B cell (primary cell): ENCODE data around the gene ALKBH5. TPM values are rescaled to one million over a fixed set of nuclear protein-coding genes. Genes with fewer than 3 reads are reported as not detected.

ENCODE experiments used
- ATAC-seq: fragments of 200-7000 bp; cut with Tn5 transposase; one replicate; pipeline ENCODE4 v1.10.0; 2021; ENCODE audit warnings: low read depth, mild to moderate bottlenecking, moderate number of reproducible peaks, moderate library complexity
- CTCF ChIA-PET: fragments of 350-600 bp; sonication (Branson Sonifier 250); formaldehyde crosslinking; loops from one replicate; lab custom pipeline; 2021; ENCODE audit warnings: antibody characterized with exemption, inconsistent platforms; lab: Charles Lee
- POLR2A ChIA-PET: fragments of 350-600 bp; sonication (Branson Sonifier 250); formaldehyde crosslinking; loops from one replicate; lab custom pipeline; 2021; ENCODE audit warnings: antibody characterized with exemption; lab: Charles Lee
- DNase-seq: peaks from one replicate; pipeline ENCODE4 v3.0.0; 2013
- H2AFZ ChIP-seq: 2 replicates; pipeline ENCODE4 v1.6.1; 2012; ENCODE audit warnings: mild to moderate bottlenecking, low read depth, low read length; ENCODE audit not compliant: insufficient read depth, poor library complexity, severe bottlenecking
- H3K27ac ChIP-seq, 2 donors: 1 replicate in 1 of 2; 2 replicates in 1 of 2; pipeline ENCODE4 v1.5.1; 2012 to 2013; ENCODE audit warnings: low read length in 2 of 2, mild to moderate bottlenecking in 2 of 2, moderate library complexity in 1 of 2
- H3K27me3 ChIP-seq, 4 experiments: fragments of 200-600 bp in 1 of 4; sonication (generic) in 1 of 4; replicated peaks in 1 of 4; 1 replicate in 2 of 4; 2 replicates in 2 of 4; pipeline versions ENCODE4 v1.6.1 to v1.7.0; 2013 to 2016; ENCODE audit warnings: low read length in 3 of 4, mild to moderate bottlenecking in 2 of 4, mixed read lengths in 1 of 4, moderate library complexity in 1 of 4; ENCODE audit not compliant: insufficient read depth in 4 of 4, control insufficient read depth in 3 of 4; ENCODE audit errors: control extremely low read depth in 1 of 4
- H3K36me3 ChIP-seq, 2 experiments: replicated peaks in 1 of 2; 1 replicate in 1 of 2; 2 replicates in 1 of 2; pipeline versions ENCODE4 v1.6.1 to v1.7.1; 2013; ENCODE audit warnings: low read length in 1 of 2; ENCODE audit not compliant: insufficient read depth in 2 of 2, control insufficient read depth in 1 of 2; ENCODE audit errors: control extremely low read depth in 1 of 2, extremely low read depth in 1 of 2
- H3K4me1 ChIP-seq, 2 donors: fragments of 200-600 bp in 1 of 2; sonication (generic) in 1 of 2; 1 replicate in 1 of 2; 2 replicates in 1 of 2; pipeline versions ENCODE4 v1.5.1 to v1.6.1; 2013 to 2017; ENCODE audit warnings: low read length in 2 of 2; ENCODE audit not compliant: control insufficient read depth in 2 of 2, insufficient read depth in 2 of 2
- H3K4me2 ChIP-seq: replicated peaks from 2 replicates; pipeline ENCODE3; 2012; ENCODE audit warnings: mild to moderate bottlenecking, low read depth, low read length; ENCODE audit not compliant: poor library complexity, severe bottlenecking
- H3K4me3 ChIP-seq, 5 experiments: fragments of 200-600 bp in 1 of 5; sonication (generic) in 1 of 5; 1 replicate in 3 of 5; 2 replicates in 2 of 5; pipeline versions ENCODE4 v1.5.1 to v1.7.0; 2011 to 2016; ENCODE audit warnings: low read length in 4 of 5, mild to moderate bottlenecking in 4 of 5, low read depth in 2 of 5, control low read depth in 1 of 5, moderate library complexity in 1 of 5; ENCODE audit not compliant: insufficient read depth in 1 of 5; ENCODE audit errors: control extremely low read depth in 1 of 5, extremely low read depth in 1 of 5
- H3K79me2 ChIP-seq: fragments of 200-600 bp; sonication (generic); one replicate; pipeline ENCODE4 v1.6.0; 2016; ENCODE audit warnings: low read length; ENCODE audit not compliant: control insufficient read depth, insufficient read depth
- H3K9ac ChIP-seq: fragments of 200-600 bp; sonication (generic); 2 replicates; pipeline ENCODE4 v1.6.1; 2017; ENCODE audit warnings: mild to moderate bottlenecking, low read length, moderate library complexity
- H3K9me3 ChIP-seq, 3 donors: one replicate each; pipeline versions ENCODE4 v1.6.1 to v1.7.1; 2013; ENCODE audit warnings: low read length in 2 of 3; ENCODE audit not compliant: control insufficient read depth in 2 of 3, insufficient read depth in 1 of 3; ENCODE audit errors: control extremely low read depth in 1 of 3
- H4K20me1 ChIP-seq: 2 replicates; pipeline ENCODE4 v1.6.0; 2012; ENCODE audit warnings: mild to moderate bottlenecking, low read length; ENCODE audit not compliant: insufficient read depth, control insufficient read depth, poor library complexity, severe bottlenecking
- H3K27ac Mint-ChIP-seq: one replicate; pipeline ENCODE4 v1.8.0; 2021; ENCODE audit warnings: mixed read lengths
- H3K27me3 Mint-ChIP-seq: one replicate; pipeline ENCODE4 v1.8.0; 2021; ENCODE audit warnings: mixed read lengths
- H3K4me1 Mint-ChIP-seq: one replicate; pipeline ENCODE4 v1.8.0; 2021; ENCODE audit warnings: mixed read lengths
- H3K4me3 Mint-ChIP-seq: one replicate; pipeline ENCODE4 v1.8.0; 2021; ENCODE audit warnings: mixed read lengths
- H3K9me3 Mint-ChIP-seq: one replicate; pipeline ENCODE4 v1.8.0; 2022; ENCODE audit warnings: mixed read lengths; ENCODE audit not compliant: insufficient read depth
- CTCF ChIP-seq: fragments of 200-600 bp; IDR thresholded peaks from one replicate; pipeline ENCODE4 v1.8.0; 2022; ENCODE audit warnings: antibody characterized with exemption, mild to moderate bottlenecking
- EZH2 ChIP-seq: IDR thresholded peaks from 2 replicates; pipeline ENCODE4 v1.6.1; 2012; ENCODE audit warnings: borderline replicate concordance, low read depth, mild to moderate bottlenecking, moderate library complexity, low read length; ENCODE audit not compliant: insufficient read depth, poor library complexity, severe bottlenecking
- WGBS: methylation state at CpG from one replicate; pipeline ENCODE4 v1.1.5; 2013; ENCODE audit warnings: missing lambda C conversion rate; ENCODE audit not compliant: insufficient coverage; 5-methylcytosine and 5-hydroxymethylcytosine counted together
- intact Hi-C: fragments of 100-400 bp; cut with micrococcal nuclease; formaldehyde crosslinking; loops from one replicate; pipeline ENCODE4 v1.10.0; 2022
- polyA plus RNA-seq: library from polyadenylated mRNA; depleted of rRNA; stranded (reverse); fragments of >200 nt; gene quantifications from 2 replicates; pipeline ENCODE4 v1.2.3, GENCODE V29; 2012
- total RNA-seq, 2 donors: library from RNA; stranded (reverse); fragments of 120-200 nt in 1 of 2; gene quantifications; 1 replicate in 1 of 2; 2 replicates in 1 of 2; pipeline versions ENCODE4 v1.2.3 to v1.2.4, GENCODE V29; 2013 to 2022

Gene ALKBH5
- total and polyA plus RNA-seq, 2 donors (not counting 1 experiment from before 2014, with no cell fraction given): 63.3 to 104 TPM

DNA sequence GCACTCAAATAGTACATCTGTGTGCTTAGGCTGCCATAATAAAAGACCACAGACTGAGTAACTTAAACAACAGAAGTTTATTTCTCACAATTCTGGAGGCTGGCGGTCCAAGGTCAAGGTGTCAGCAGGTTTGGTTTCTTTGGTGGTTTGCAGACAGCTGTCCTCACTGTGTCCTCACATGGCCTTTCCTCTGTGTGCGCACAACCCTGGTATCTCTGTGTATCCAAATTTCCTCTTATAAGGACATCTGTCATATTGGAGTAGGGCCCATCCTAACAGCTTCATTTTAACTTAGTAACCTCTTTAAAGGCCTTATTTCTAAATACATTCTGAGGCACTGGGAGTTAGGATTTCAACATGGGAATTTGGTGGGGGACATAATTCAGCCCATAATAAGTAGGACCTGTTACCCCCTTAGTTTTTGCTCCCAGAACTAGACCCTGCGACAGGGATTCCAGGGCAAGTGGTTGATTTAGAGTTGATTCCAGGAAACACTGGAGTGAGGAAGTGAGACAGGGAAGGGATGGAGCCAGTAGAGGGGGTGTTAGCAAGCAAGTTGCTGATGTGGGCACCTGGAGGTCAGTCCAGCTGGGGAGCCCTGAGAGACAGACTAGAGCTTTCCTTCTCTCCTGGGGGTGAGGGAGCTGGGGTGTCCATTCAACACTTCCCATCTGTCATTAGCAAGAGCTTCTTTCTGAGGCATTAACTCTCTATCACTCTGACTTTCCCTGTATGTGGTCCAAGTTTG lies 10.9 kb upstream of the ALKBH5 start:
- no peaks in the 10 kb centered on the region for H4K20me1 ChIP-seq
- TF ChIP-seq CTCF (no peak), EZH2 (no peak)
- no peak overlapping the region for H2AFZ ChIP-seq
- H3K79me2 ChIP-seq: no peaks in the 10 kb centered on the region
- Mint-ChIP-seq H3K9me3 (no peaks in the 10 kb centered on the region), H3K27ac (no peak overlapping the region), H3K27me3 (no peaks in the 10 kb centered on the region), H3K4me1 (peaks cover 10% of the 10 kb centered on the region), H3K4me3 (no peak overlapping the region)
- H3K4me3 ChIP-seq: no peak overlapping the region
- intact Hi-C loops: no loop called here
- CTCF ChIA-PET: no interaction called here
- POLR2A ChIA-PET: no interaction called here
- H3K9me3 ChIP-seq: no peaks in the 10 kb centered on the region
- no peak overlapping the region for H3K4me2 ChIP-seq
- ATAC-seq (no peak), DNase-seq (no peak)
- H3K4me1 ChIP-seq: peaks cover 7 to 10% of the 10 kb centered on the region in 2 donors
- H3K27me3 ChIP-seq: no peaks in the 10 kb centered on the region
- H3K9ac ChIP-seq: no peak overlapping the region
- no peak overlapping the region for H3K27ac ChIP-seq
- no CpG with 5 or more reads among the region's 3 CpGs for WGBS
- H3K36me3 ChIP-seq: no peaks in the 10 kb centered on the region

GRCh38 chr17:18173740-18174139 lies 9.9 kb upstream of the ALKBH5 start:
- Histone ChIP-seq H3K9me3 (no peaks in the 10 kb centered on the region), H3K27me3 (no peaks in the 10 kb centered on the region), H3K9ac (no peak overlapping the region), H4K20me1 (no peaks in the 10 kb centered on the region), H3K4me1 (peaks cover 7 to 10% of the 10 kb centered on the region in 2 donors), H3K4me2 (no peak overlapping the region), H2AFZ (no peak overlapping the region), H3K4me3 (no peak overlapping the region), H3K27ac (no peak overlapping the region), H3K36me3 (no peaks in the 10 kb centered on the region), H3K79me2 (no peaks in the 10 kb centered on the region)
- 98% methylated on average over 14 of the region's 14 CpGs for WGBS
- no peak overlapping the region for H3K27ac Mint-ChIP-seq
- intact Hi-C loops: no loop called here
- no peaks in the 10 kb centered on the region for H3K27me3 Mint-ChIP-seq
- peaks cover 10% of the 10 kb centered on the region for H3K4me1 Mint-ChIP-seq
- no peak overlapping the region for H3K4me3 Mint-ChIP-seq
- no peaks in the 10 kb centered on the region for H3K9me3 Mint-ChIP-seq
- TF ChIP-seq CTCF (no peak), EZH2 (no peak)
- DNase-seq (no peak), ATAC-seq (no peak)
- POLR2A ChIA-PET: no interaction called here
- CTCF ChIA-PET: no interaction called here
